ENCODE results near the gene DNAJA2.
"Not testable (repeated sequence)": the region's sequence is repeated elsewhere in the genome, so short reads cannot be mapped to it uniquely, and the experiment has no call there.

Gene DNAJA2

GRCh38 chr16:46973207-46973995 is at the start of gene DNAJA2:
TSS of gene DNAJA2 (minus strand) at chr16:46973674. CDS start at chr16:46973572, 102 bp downstream.
- peak; percentile 87 for DNase-seq (ENCODE audit: low read depth)

GRCh38 chr16:47019568-47019967 is 46.1 kb upstream of the DNAJA2 start:
- DNase-seq (ENCODE audit: low read depth): no peak

- no peak for DNase-seq (ENCODE audit: low read depth)
Measured at GRCh38 chr16:47018223-47018891, 44.9 kb upstream of the DNAJA2 start.

GRCh38 chr16:47017636-47018035 is 44.2 kb upstream of the DNAJA2 start:
- DNase-seq (ENCODE audit: low read depth): no peak

- no peak for DNase-seq (ENCODE audit: low read depth)
Measured at GRCh38 chr16:47016700-47017133, 43.2 kb upstream of the DNAJA2 start.

GRCh38 chr16:47013910-47014309 is 40.4 kb upstream of the DNAJA2 start:
- no peak for DNase-seq (ENCODE audit: low read depth)

GRCh38 chr16:47013172-47013571 is 39.7 kb upstream of the DNAJA2 start:
- DNase-seq (ENCODE audit: low read depth): no peak

- not testable (repeated sequence) for DNase-seq (ENCODE audit: low read depth)
Measured at GRCh38 chr16:47010812-47011211, 37.3 kb upstream of the DNAJA2 start.

GRCh38 chr16:47008612-47009011 is 35.1 kb upstream of the DNAJA2 start:
- DNase-seq (ENCODE audit: low read depth): no peak

- DNase-seq (ENCODE audit: low read depth): no peak
Measured at GRCh38 chr16:47008174-47008573, 34.7 kb upstream of the DNAJA2 start.

GRCh38 chr16:47004652-47005051 is 31.2 kb upstream of the DNAJA2 start:
- DNase-seq (ENCODE audit: low read depth): no peak

- DNase-seq (ENCODE audit: low read depth): not testable (repeated sequence)
Measured at GRCh38 chr16:47000066-47000465, 26.6 kb upstream of the DNAJA2 start.

GRCh38 chr16:46997844-46998243 is 24.4 kb upstream of the DNAJA2 start:
- DNase-seq (ENCODE audit: low read depth): no peak

- no peak for DNase-seq (ENCODE audit: low read depth)
Measured at GRCh38 chr16:46996952-46997458, 23.5 kb upstream of the DNAJA2 start.

GRCh38 chr16:46996391-46996790 is 22.9 kb upstream of the DNAJA2 start:
- no peak for DNase-seq (ENCODE audit: low read depth)

- no peak for DNase-seq (ENCODE audit: low read depth)
Measured at GRCh38 chr16:46991729-46992704, 18.5 kb upstream of the DNAJA2 start.

GRCh38 chr16:46986896-46987295 is 13.4 kb upstream of the DNAJA2 start:
- no peak for DNase-seq (ENCODE audit: low read depth)

- no peak for DNase-seq (ENCODE audit: low read depth)
Measured at GRCh38 chr16:46986438-46986837, 13.0 kb upstream of the DNAJA2 start.

GRCh38 chr16:46982335-46982734 is 8.9 kb upstream of the DNAJA2 start:
- DNase-seq (ENCODE audit: low read depth): no peak

- no peak for DNase-seq (ENCODE audit: low read depth)
Measured at GRCh38 chr16:46980926-46981325, 7.5 kb upstream of the DNAJA2 start.

GRCh38 chr16:46976550-46976949 is 3.1 kb upstream of the DNAJA2 start:
- DNase-seq (ENCODE audit: low read depth): no peak

- DNase-seq (ENCODE audit: low read depth): no peak
Measured at GRCh38 chr16:46975908-46976470, 2.5 kb upstream of the DNAJA2 start.
